SIG-M5 treated with dmso at 0.1 percent for 504 hours (cell line): ENCODE measurements around the gene MTO1.
"Not testable (repeated sequence)": the region's sequence is repeated elsewhere in the genome, so short reads cannot be mapped to it uniquely, and the experiment has no call there.

Experiments
- DNase-seq: peaks from one replicate; lab custom pipeline; 2025; ENCODE audit not compliant: unreplicated experiment; lab: John Stamatoyannopoulos, UW

Gene MTO1

GRCh38 chr6:73503027-73503772 lies 41.7 kb downstream of the MTO1 start:
- peak; percentile 78 for DNase-seq

- no peak for DNase-seq
Measured at GRCh38 chr6:73504160-73504559, 42.6 kb downstream of the MTO1 start.

DNA sequence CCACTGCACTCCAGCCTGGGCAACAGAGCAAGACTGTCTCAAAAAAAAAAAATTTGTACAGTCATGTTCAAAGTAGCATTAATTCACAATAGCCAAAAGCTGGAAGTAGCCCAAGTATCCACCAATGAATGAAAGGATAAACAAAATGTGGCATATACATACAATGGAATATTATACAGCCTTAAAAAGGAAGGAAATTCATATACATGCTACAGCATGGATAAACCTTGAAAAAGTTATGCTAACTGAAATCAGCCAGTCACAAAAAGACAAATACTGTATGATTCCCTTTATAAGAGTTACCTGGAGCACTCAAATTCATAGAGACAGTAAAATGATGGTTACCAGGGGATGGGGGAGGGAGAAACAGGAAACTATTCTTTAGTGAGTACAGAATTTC lies 43.6 kb downstream of the MTO1 start:
- no peak for DNase-seq

DNA sequence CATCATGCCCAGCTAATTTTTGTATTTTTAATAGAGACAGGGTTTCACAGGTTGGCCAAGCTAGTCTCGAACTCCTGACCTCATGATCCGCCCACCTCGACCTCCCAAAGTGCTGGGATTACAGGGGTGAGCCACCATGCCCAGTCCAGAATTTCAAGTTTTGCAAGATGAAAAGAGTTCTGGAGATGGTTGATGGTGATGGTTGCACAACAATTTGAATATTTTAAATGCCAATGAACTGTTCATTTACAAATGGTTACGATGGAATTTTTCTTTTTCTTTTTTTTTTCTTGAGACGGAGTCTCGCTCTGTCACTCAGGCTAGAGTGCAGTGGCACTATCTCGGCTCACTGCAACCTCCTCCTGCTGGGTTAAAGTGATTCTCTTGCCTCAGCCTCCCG lies 44.2 kb downstream of the MTO1 start:
- not testable (repeated sequence) for DNase-seq

DNA sequence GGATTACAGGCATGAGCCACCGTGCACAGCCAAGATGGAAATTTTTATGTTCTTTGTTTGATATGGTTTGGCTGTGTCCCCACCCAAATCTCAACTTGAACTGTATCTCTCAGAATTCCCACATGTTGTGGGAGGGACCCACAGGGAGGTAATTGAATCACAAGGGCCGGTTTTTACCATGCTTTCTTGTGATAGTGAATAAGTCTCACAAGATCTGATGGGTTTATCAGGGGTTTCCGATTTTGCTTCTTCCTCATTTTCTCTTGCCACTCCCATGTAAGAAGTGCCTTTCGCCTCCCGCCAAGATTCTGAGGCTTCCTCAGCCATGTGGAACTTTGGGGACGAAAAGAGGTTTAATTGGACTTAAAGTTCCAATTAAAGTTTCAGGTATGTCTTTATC lies 44.7 kb downstream of the MTO1 start:
- no peak for DNase-seq

DNA sequence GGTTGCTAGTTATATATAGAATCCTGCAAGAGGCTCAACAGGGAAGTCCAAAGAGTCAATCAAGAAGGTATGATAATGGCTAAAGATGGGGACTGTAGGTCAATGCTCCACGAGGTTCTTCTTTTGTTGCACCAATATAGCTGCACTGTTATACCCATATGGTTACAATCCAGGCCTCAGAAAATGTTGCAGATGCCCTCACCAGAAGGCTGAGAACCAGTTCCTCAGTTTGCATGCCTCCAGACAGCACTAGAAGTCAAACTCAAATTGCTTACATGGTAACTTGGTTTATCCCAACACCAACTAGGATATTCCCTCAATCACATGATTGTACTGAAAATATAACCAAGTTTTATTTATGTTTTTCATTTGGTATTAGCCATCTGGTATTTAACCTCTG lies 47.2 kb downstream of the MTO1 start:
- no peak for DNase-seq

GRCh38 chr6:73509851-73510250 lies 48.3 kb downstream of the MTO1 start:
- no peak for DNase-seq

- no peak for DNase-seq
Measured at GRCh38 chr6:73511796-73512195, 50.3 kb downstream of the MTO1 start.

DNA sequence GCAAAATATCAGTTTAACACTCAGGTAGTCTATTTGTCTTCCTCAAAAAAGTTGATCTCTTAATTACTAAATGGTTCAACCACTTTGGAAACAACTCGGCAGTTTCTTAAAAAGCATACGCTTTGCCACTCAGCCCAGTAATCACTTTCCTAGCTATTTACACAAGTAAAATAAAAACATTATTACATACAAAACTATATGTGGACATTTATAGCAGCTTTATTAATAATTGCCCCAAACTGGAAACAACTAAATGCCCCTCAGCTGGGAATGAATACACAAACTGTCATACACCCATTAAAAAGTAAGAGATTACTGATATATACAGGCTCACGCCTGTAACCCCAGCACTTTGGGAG lies 51.9 kb downstream of the MTO1 start:
- DNase-seq, result no peak

GRCh38 chr6:73514746-73515110 lies 53.2 kb downstream of the MTO1 start:
- DNase-seq, result peak; percentile 42

- peak; percentile 61 for DNase-seq
Measured at GRCh38 chr6:73515204-73515655, 53.7 kb downstream of the MTO1 start.

GRCh38 chr6:73516514-73517489 lies 55.3 kb downstream of the MTO1 start:
- peak; percentile 38 for DNase-seq

DNA sequence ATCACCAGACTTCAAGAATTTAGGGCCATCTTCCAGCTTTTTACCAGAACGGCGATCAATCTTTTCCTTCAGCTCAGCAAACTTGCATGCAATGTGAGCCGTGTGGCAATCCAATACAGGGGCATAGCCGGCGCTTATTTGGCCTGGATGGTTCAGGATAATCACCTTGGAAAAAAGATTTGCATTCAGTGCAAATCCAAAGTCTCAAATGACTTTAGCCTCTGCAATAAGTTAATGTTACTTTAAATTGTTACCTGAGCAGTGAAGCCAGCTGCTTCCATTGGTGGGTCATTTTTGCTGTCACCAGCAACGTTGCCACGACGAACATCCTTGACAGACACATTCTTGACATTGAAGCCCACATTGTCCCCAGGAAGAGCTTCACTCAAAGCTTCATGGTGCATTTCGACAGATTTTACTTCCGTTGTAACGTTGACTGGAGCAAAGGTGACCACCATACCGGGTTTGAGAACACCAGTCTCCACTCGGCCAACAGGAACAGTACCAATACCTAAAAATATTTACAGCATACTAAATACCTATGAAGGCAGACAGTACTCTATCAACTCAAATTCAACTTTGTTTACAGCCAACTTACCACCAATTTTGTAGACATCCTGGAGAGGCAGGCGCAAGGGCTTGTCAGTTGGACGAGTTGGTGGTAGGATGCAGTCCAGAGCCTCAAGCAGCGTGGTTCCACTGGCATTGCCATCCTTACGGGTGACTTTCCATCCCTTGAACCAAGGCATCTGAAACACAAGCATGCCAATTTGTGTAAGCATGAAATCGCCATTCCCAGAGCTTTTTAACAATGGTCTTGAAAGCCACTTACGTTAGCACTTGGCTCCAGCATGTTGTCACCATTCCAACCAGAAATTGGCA lies 56.8 kb downstream of the MTO1 start:
- DNase-seq, result not testable (repeated sequence)

GRCh38 chr6:73518982-73519881 lies 57.7 kb downstream of the MTO1 start:
- not testable (repeated sequence) for DNase-seq

- peak; percentile 60 for DNase-seq
Measured at GRCh38 chr6:73519926-73520687, 58.6 kb downstream of the MTO1 start.

GRCh38 chr6:73520688-73521350 lies 59.3 kb downstream of the MTO1 start, which contains the start of gene EEF1A1:
EEF1A1 (minus strand) TSS chr6:73521032; CDS start chr6:73520026, 1,006 bp downstream.
- DNase-seq, result peak; percentile 99

DNA sequence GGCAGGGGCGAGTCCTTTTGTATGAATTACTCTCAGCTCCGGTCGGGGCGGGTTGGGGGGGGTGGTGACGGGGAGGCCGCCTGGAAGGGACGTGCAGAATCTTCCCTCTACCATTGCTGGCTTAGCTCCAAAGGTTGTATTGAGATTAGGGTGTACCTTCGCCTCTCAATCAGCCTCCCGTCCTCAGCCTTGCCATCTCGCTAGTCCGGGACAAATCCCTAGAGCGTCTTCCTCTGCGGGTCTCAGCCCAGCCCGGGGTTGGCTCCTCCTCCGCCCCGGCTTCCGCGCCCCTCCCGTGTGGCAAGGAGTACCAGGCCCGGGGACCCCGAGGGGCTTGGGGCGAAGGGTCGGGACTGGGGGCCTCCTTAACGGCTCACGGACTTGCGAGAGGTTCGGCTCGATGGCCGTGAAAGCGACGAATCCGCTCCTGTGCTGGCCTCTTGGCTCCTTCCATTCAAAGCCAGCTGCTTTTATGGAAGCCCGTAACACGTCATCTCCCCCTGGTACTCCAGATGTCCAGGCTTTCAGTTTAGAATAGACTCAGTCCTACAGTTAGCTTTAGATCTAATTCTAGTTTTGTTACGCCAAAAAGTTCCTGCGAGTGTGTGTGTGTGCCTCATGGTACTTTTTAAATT lies 59.9 kb downstream of the MTO1 start:
- peak; percentile 78 for DNase-seq

GRCh38 chr6:73523434-73524123 lies 62.0 kb downstream of the MTO1 start:
- peak; percentile 80 for DNase-seq
